SU-DHL-6 (cell line): ENCODE measurements around the gene GNB1L.

Experiments used
- H2AFZ ChIP-seq: fragments of 200-600 bp; sonication (generic); 2 replicates; pipeline ENCODE4 v1.6.1; 2014; ENCODE audit warnings: low read depth, mild to moderate bottlenecking, moderate library complexity, mixed read lengths, antibody characterized with exemption, low read length; ENCODE audit not compliant: severe bottlenecking
- H3F3A ChIP-seq: fragments of 200-600 bp; shearing (Covaris generic); 2 replicates; pipeline ENCODE4 v1.6.0; 2016; ENCODE audit warnings: antibody characterized with exemption, mild to moderate bottlenecking; ENCODE audit not compliant: insufficient read depth
- H3K27ac ChIP-seq: fragments of 200-600 bp; sonication (generic); 2 replicates; pipeline ENCODE4 v1.5.1; 2016; ENCODE audit warnings: low read depth, mild to moderate bottlenecking, low read length, moderate library complexity, mixed read lengths
- H3K27me3 ChIP-seq: fragments of 200-600 bp; sonication (generic), shearing (Covaris generic); 2 replicates; pipeline ENCODE4 v1.6.0; 2014; ENCODE audit warnings: mild to moderate bottlenecking, low read length
- H3K36me3 ChIP-seq: fragments of 200-600 bp; sonication (generic); 2 replicates; pipeline ENCODE4 v1.6.1; 2014; ENCODE audit warnings: mild to moderate bottlenecking, low read length, mixed read lengths
- H3K4me2 ChIP-seq: fragments of 300-600, 200-600 bp; shearing (Covaris generic), sonication (generic); 2 replicates; pipeline ENCODE4 v1.6.0; 2014; ENCODE audit warnings: low read length, low read depth, mild to moderate bottlenecking; ENCODE audit not compliant: poor library complexity, severe bottlenecking
- H3K4me3 ChIP-seq: fragments of 200-600 bp; sonication (generic); 2 replicates; pipeline ENCODE4 v1.5.1; 2014; ENCODE audit warnings: antibody characterized with exemption, low read length, mild to moderate bottlenecking, mixed read lengths; ENCODE audit not compliant: insufficient read depth, poor library complexity, severe bottlenecking
- H3K79me2 ChIP-seq: fragments of 200-600 bp; sonication (generic); 2 replicates; pipeline ENCODE4 v1.6.1; 2014; ENCODE audit warnings: mild to moderate bottlenecking, low read length, moderate library complexity; ENCODE audit not compliant: insufficient read depth
- H3K9ac ChIP-seq: fragments of 200-600 bp; sonication (generic); 2 replicates; pipeline ENCODE4 v1.7.0; 2014; ENCODE audit warnings: mild to moderate bottlenecking, low read length
- H3K9me2 ChIP-seq: fragments of 200-600 bp; sonication (generic); replicated peaks from 2 replicates; pipeline ENCODE4 v1.6.1; 2014; ENCODE audit warnings: low read length; ENCODE audit not compliant: insufficient read depth
- H3K9me3 ChIP-seq: fragments of 200-600 bp; sonication (generic); 2 replicates; pipeline ENCODE4 v1.6.1; 2014; ENCODE audit warnings: low read length, mixed read lengths; ENCODE audit not compliant: insufficient read depth
- H4K20me1 ChIP-seq: fragments of 200-600 bp; sonication (generic); 2 replicates; pipeline ENCODE4 v1.6.1; 2014; ENCODE audit warnings: low read depth, mild to moderate bottlenecking, antibody characterized with exemption, low read length, moderate library complexity, mixed read lengths
- EZH2phosphoT487 ChIP-seq: fragments of 200-600 bp; sonication (generic), shearing (Covaris generic); conservative IDR thresholded peaks from 2 replicates; pipeline ENCODE4 v1.6.1; 2018; ENCODE audit warnings: mild to moderate bottlenecking, antibody characterized with exemption, low read length, moderate library complexity, mixed read lengths
- TF ChIP-seq, protein P1 (sequence below): fragments of 200-600 bp; sonication (generic); IDR thresholded peaks from one replicate; pipeline ENCODE4 v1.5.1; 2017; ENCODE audit warnings: antibody characterized with exemption, mild to moderate bottlenecking, low read length, moderate library complexity; ENCODE audit not compliant: insufficient read depth, poor library complexity, severe bottlenecking

Gene GNB1L

DNA sequence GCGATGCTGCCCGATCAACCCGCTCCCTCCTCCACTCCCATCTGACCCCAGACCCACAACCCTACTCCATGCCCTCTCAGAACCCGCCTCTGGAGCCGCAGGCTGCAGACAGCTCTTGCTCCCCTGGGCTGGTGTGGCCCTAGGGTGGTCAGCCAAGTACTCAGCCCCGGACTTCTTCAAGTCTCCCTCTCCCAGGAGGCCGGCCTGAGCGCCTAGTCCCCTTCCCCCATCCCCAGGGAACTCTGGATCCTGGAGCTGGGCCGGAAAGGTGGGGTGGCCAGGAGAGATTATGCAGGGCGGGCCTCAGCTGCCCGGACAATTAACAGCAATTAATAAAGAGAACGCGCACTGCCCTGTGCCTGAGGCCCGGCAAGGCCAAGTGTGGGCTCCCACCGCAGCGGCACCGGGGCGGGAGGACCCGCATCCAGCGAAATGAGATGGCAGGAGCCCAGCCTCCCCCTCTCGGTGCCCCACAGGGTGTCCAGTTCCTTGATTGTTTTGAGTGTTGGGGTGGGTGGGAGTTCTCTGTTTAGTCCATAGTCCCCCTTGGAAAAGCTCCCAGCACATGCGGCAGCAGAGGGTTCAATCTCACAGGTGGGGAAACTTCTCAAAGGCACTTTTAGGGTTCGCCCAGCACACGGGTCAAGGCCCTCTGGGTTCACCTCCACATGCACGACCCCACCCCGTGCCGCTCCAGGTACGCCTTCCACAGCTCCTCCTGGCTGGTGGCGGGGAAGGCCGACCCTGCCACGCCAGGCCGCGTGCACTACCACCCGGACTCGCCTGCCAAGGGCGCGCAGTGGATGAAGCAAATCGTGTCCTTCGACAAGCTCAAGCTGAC is 91.0 kb downstream of the GNB1L start:
- no peaks in the 10 kb centered on the region for H3F3A ChIP-seq
- H3K9me2 ChIP-seq: no peaks in the 10 kb centered on the region
- H3K4me2 ChIP-seq: no peak overlapping the region
- TF ChIP-seq, protein P1, sequence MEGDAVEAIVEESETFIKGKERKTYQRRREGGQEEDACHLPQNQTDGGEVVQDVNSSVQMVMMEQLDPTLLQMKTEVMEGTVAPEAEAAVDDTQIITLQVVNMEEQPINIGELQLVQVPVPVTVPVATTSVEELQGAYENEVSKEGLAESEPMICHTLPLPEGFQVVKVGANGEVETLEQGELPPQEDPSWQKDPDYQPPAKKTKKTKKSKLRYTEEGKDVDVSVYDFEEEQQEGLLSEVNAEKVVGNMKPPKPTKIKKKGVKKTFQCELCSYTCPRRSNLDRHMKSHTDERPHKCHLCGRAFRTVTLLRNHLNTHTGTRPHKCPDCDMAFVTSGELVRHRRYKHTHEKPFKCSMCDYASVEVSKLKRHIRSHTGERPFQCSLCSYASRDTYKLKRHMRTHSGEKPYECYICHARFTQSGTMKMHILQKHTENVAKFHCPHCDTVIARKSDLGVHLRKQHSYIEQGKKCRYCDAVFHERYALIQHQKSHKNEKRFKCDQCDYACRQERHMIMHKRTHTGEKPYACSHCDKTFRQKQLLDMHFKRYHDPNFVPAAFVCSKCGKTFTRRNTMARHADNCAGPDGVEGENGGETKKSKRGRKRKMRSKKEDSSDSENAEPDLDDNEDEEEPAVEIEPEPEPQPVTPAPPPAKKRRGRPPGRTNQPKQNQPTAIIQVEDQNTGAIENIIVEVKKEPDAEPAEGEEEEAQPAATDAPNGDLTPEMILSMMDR: no peak
- no peak for TF ChIP-seq EZH2phosphoT487
- no peaks in the 10 kb centered on the region for H3K27me3 ChIP-seq
- H3K9me3 ChIP-seq: no peaks in the 10 kb centered on the region
- H3K36me3 ChIP-seq: no peaks in the 10 kb centered on the region
- no peak overlapping the region for H2AFZ ChIP-seq
- H3K9ac ChIP-seq: no peak overlapping the region
- H3K27ac ChIP-seq: no peak overlapping the region
- H3K4me3 ChIP-seq: no peak overlapping the region
- H3K79me2 ChIP-seq: no peaks in the 10 kb centered on the region
- no peaks in the 10 kb centered on the region for H4K20me1 ChIP-seq

DNA sequence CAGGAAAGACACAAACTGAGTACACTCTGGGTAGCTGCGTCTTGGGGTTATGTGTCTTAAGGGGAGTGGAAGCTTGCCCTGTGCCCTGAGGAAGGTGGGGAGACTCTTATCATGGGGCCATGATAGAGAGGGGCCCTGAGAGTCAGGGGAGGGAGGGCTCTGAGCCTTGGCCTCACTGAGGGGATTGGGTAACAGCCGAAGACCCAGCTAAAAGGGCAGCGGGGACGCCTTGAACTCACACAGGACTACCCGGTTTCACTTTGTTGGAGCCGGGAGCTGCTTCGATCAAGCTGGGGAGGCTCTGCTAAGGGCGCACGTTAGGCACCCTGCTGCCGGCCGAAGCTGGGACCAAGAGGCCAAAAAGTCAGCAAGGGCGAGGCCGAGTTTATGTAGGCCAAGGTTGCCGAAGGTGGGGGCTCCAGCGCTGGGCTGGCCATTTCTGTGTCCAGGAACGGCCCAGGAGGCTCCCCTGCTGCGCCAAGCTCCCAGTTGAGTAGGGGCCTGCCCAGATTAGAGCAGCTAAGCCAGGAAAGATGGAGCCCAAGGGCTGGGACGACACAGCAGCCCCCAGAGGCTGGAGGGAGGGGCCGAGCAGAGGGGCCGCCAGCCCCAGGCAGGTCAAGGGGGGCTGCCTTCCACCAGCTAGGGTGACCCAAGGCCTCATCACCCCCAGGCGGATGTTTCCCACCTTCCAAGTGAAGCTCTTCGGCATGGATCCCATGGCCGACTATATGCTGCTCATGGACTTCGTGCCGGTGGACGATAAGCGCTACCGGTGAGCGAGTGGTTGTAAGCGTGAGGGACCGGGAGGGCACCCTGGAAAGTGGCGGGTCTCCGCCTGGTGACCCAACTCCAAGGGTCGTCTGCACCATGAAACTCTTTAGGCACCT is 91.9 kb downstream of the GNB1L start:
- no peak overlapping the region for H3K4me3 ChIP-seq

DNA sequence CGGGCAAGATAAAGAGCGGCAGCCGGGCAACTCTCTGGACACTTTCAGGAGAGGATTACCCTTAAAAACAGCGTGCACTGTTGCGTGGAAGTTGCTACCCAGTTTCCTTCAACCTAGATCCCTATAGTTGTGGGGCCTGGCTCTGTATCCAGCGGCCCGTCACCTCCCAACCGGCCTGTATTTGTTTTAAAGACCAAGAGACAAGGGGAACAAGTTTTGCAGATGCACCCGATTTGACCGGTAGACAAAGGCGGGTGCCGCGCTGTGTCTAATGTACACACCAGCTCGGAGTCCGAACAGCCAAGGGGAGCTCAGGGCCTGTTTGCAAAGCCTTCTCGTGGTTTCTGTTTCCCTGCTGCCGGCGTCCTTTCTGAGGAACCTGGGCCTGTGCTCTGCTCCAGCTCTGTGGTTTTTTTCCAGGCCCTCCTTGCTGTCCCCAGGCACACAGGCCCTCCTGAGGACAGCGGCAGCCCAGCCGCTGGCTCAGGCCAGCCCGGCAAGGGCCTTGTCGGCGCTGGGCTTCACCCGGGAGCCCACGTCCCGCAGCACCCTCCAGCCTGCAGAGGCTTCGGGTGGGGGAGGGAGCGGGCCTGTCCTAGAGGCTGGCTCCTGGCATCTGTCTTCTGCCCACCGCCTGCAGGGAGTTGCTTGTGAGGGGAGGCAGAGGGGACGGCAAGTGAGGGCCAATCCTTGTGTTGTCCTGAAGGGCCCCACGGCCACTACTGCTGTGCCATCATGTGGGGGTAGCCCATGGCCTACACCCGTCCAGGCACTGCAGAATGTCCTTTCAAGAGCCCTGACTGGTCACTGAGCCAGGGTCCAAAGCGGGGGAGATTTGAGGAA is 92.7 kb downstream of the GNB1L start:
- Histone ChIP-seq H3K27ac (no peak overlapping the region), H3K36me3 (no peaks in the 10 kb centered on the region), H2AFZ (no peak overlapping the region), H3K9me2 (no peaks in the 10 kb centered on the region), H3K4me2 (no peak overlapping the region), H3K9me3 (no peaks in the 10 kb centered on the region), H3K4me3 (no peak overlapping the region), H3K27me3 (no peaks in the 10 kb centered on the region), H3F3A (no peaks in the 10 kb centered on the region), H3K9ac (no peak overlapping the region), H4K20me1 (no peaks in the 10 kb centered on the region), H3K79me2 (no peaks in the 10 kb centered on the region)
- TF ChIP-seq, protein P1: no peak
- TF ChIP-seq EZH2phosphoT487: no peak

More for the DNA sequence above, 91.9 kb downstream of the GNB1L start:
- H3K36me3 ChIP-seq: no peaks in the 10 kb centered on the region
- no peak for TF ChIP-seq EZH2phosphoT487
- TF ChIP-seq, protein P1: no peak
- H3F3A ChIP-seq: no peaks in the 10 kb centered on the region
- H3K4me2 ChIP-seq: no peak overlapping the region
- no peaks in the 10 kb centered on the region for H3K79me2 ChIP-seq
- no peaks in the 10 kb centered on the region for H4K20me1 ChIP-seq
- no peaks in the 10 kb centered on the region for H3K9me3 ChIP-seq
- H3K9ac ChIP-seq: no peak overlapping the region
- no peak overlapping the region for H2AFZ ChIP-seq
- no peaks in the 10 kb centered on the region for H3K9me2 ChIP-seq
- H3K27me3 ChIP-seq: no peaks in the 10 kb centered on the region
- H3K27ac ChIP-seq: no peak overlapping the region
